OCI-LY3 (cell line): ENCODE measurements around the gene CDPF1.

Experiments used
- EZH2phosphoT487 ChIP-seq: fragments of 200-600 bp; shearing (Covaris generic); IDR thresholded peaks from 2 replicates; pipeline ENCODE4 v1.6.1; 2018; ENCODE audit warnings: antibody characterized with exemption, mixed run types, low read depth
- TF ChIP-seq, protein P1 (sequence below): fragments of 200-600, 300-600 bp; sonication (generic); IDR thresholded peaks from 2 replicates; pipeline ENCODE4 v1.5.1; 2014; ENCODE audit warnings: antibody characterized with exemption, low read length, low read depth

DNA sequence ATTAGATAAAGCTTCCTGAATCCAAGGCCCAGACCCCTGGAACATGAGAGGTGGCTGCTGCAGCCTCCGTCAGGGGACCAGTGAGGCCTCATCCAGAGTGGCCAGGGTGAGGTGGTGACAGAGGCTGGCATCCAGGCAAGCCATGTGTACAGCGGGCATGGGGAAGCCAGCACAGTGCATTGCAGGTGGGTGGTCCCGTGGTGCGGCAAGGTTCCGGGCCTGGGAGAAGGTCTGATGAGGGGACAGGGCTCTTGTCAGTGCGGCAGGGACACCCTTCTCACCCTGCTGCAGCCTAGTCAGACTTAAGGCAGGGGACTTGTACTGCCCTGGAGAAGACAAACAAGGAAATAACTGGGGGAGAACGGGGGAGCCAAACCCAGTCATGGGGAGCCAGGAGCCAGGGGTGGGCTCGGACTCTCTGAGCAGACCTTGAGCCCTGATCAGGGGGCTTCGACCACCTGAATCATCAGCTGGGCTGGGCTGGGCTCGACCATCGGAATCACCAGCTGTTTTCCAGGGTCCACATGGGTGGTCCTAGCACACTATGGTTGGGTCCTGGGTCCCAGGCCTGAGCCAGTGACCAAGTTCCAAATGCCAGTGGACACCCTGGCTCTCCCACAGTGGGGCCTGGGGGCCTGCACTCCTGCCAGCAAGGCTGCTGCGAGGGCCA, 22.8 kb upstream of the CDPF1 start:
- TF ChIP-seq, protein P1, sequence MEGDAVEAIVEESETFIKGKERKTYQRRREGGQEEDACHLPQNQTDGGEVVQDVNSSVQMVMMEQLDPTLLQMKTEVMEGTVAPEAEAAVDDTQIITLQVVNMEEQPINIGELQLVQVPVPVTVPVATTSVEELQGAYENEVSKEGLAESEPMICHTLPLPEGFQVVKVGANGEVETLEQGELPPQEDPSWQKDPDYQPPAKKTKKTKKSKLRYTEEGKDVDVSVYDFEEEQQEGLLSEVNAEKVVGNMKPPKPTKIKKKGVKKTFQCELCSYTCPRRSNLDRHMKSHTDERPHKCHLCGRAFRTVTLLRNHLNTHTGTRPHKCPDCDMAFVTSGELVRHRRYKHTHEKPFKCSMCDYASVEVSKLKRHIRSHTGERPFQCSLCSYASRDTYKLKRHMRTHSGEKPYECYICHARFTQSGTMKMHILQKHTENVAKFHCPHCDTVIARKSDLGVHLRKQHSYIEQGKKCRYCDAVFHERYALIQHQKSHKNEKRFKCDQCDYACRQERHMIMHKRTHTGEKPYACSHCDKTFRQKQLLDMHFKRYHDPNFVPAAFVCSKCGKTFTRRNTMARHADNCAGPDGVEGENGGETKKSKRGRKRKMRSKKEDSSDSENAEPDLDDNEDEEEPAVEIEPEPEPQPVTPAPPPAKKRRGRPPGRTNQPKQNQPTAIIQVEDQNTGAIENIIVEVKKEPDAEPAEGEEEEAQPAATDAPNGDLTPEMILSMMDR: no peak
- TF ChIP-seq EZH2phosphoT487: no peak
